Measurements from ENCODE around the gene LRRC8D. TPM values are rescaled to one million over a fixed set of nuclear protein-coding genes. Genes with fewer than 3 reads are reported as not detected.

The LRRC8D gene
- polyA plus RNA-seq, 4 donors, result 36.8 to 42.2 (median 41.9) TPM

GRCh38 chr1:89934461-89934860 lies 113.6 kb downstream of the LRRC8D start:
- DNase-seq (ENCODE audit: low read depth in 4 of 4, low spot score in 3 of 4), result no peak

GRCh38 chr1:89935235-89935634 lies 114.4 kb downstream of the LRRC8D start:
- no peak for DNase-seq (ENCODE audit: low read depth in 4 of 4, low spot score in 3 of 4)

GRCh38 chr1:89936694-89937093 lies 115.9 kb downstream of the LRRC8D start:
- DNase-seq (ENCODE audit: low read depth in 4 of 4, low spot score in 3 of 4), result no peak

- DNase-seq (ENCODE audit: low read depth in 4 of 4, low spot score in 3 of 4), result no peak
Measured at GRCh38 chr1:89938171-89939055, 117.6 kb downstream of the LRRC8D start.

- DNase-seq (ENCODE audit: low read depth in 4 of 4, low spot score in 3 of 4), result no peak
Measured at GRCh38 chr1:89939059-89939570, 118.3 kb downstream of the LRRC8D start.

GRCh38 chr1:89939693-89940438 lies 119.0 kb downstream of the LRRC8D start:
- DNase-seq (ENCODE audit: low read depth in 4 of 4, low spot score in 3 of 4), result no peak

- DNase-seq (ENCODE audit: low read depth in 4 of 4, low spot score in 3 of 4), result no peak
Measured at GRCh38 chr1:89941110-89941766, 120.4 kb downstream of the LRRC8D start.

- no peak for DNase-seq (ENCODE audit: low read depth in 4 of 4, low spot score in 3 of 4)
Measured at GRCh38 chr1:89942014-89942413, 121.2 kb downstream of the LRRC8D start.

GRCh38 chr1:89942825-89943658 lies 122.2 kb downstream of the LRRC8D start:
- no peak for DNase-seq (ENCODE audit: low read depth in 4 of 4, low spot score in 3 of 4)

- no peak for DNase-seq (ENCODE audit: low read depth in 4 of 4, low spot score in 3 of 4)
Measured at GRCh38 chr1:89943846-89944781, 123.3 kb downstream of the LRRC8D start.

- no peak for DNase-seq (ENCODE audit: low read depth in 4 of 4, low spot score in 3 of 4)
Measured at GRCh38 chr1:89945852-89946476, 125.1 kb downstream of the LRRC8D start.

GRCh38 chr1:89946532-89946931 lies 125.7 kb downstream of the LRRC8D start:
- DNase-seq (ENCODE audit: low read depth in 4 of 4, low spot score in 3 of 4), result no peak

- no peak for DNase-seq (ENCODE audit: low read depth in 4 of 4, low spot score in 3 of 4)
Measured at GRCh38 chr1:89948722-89949345, 128.0 kb downstream of the LRRC8D start.

- DNase-seq (ENCODE audit: low read depth in 4 of 4, low spot score in 3 of 4), result no peak
Measured at GRCh38 chr1:89949991-89950624, 129.3 kb downstream of the LRRC8D start.

- DNase-seq (ENCODE audit: low read depth in 4 of 4, low spot score in 3 of 4), result no peak
Measured at GRCh38 chr1:89950703-89951102, 129.9 kb downstream of the LRRC8D start.

GRCh38 chr1:89951766-89952604 lies 131.2 kb downstream of the LRRC8D start:
- no peak for DNase-seq (ENCODE audit: low read depth in 4 of 4, low spot score in 3 of 4)
